ENCODE data around the gene CUL2.

GRCh38 chr10:35043796-35044344 lies 46.3 kb downstream of the CUL2 start:
- TF ChIP-seq YY1 (IDR thresholded peaks at IDR 0.05; ENCODE audit: insufficient read depth, insufficient read length) (no peak), ZNF274 (IDR thresholded peaks at IDR 0.05; ENCODE audit: low read depth, low read length) (no peak), SUZ12 (IDR thresholded peaks at IDR 0.05; ENCODE audit: extremely low read depth, insufficient read depth, insufficient read length) (no peak)
